Fibroblast of peridontal ligament (primary cell): ENCODE measurements around the gene DNAJC8.

ENCODE experiments used
- DNase-seq: peaks from one replicate; pipeline ENCODE4 v3.0.0-alpha.2; 2010; ENCODE audit errors: extremely low read depth

The DNAJC8 gene

DNA sequence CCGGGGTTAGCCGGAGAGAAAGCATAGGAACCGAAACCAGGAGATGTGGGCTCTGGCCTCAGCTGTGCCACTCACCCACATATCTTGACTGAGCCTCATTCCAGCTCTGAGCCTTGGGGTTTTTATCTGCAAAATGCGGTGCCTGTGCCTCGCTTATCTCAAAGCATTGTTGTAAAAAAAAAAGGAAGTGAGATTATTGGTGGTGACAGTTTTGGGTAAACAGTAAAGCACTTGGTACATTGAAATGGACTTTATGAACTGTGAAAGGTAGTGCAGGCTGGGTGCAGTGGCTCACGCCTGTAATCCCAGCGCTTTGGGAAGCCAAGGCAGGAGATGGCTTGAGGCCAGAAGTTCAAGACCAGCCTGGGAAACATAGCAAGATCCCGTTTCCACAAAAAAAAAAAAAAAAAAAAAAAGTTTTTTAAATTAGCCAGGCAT lies 60.1 kb downstream of the DNAJC8 start:
- peak; percentile 10 for DNase-seq

DNA sequence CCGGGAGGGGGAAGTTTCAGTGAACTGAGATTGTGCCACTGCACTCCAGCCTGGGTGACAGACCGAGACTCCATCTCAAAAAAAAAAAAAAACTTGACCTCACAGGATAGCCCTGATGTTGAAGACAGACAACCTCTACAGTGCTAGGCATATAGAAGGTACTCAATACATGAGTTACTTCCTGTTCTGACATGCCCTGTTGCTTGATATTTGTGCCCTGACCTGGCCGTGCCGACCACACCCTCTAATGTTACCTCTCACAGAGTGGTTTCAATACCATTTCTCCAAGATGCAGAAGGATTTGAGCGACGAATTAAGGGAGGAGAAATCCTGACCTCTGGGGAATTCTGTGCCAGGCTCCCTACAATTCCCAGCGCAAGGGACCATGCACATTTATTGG lies 61.6 kb downstream of the DNAJC8 start:
- no peak for DNase-seq

DNA sequence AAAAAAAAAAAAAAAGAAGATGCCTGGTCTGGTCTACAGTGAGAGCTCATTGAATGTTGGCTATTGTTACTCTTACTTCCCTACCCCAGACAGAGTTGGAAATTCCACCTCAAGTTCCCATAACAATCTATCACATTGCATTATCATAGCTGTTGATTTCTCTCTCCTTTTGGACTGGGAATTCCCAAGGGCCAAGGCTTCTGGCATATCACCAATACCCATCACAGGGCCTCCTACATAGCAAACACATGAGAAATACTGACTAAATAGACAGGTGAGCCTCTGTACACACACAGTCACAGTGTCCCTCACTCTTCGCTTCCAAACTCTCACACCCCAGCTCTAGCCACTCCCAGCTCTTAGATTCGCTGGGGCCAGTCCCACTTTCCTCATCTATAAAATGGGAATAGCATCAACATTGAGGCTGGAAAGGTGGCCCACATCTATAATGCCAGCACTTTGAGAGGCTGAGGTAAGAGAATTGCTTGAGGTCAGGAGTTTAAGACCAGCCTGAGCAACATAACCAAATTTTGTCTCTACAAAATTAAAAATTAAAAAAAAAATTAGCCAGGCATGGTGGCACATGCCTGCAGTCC lies 62.7 kb downstream of the DNAJC8 start:
- DNase-seq: no peak

DNA sequence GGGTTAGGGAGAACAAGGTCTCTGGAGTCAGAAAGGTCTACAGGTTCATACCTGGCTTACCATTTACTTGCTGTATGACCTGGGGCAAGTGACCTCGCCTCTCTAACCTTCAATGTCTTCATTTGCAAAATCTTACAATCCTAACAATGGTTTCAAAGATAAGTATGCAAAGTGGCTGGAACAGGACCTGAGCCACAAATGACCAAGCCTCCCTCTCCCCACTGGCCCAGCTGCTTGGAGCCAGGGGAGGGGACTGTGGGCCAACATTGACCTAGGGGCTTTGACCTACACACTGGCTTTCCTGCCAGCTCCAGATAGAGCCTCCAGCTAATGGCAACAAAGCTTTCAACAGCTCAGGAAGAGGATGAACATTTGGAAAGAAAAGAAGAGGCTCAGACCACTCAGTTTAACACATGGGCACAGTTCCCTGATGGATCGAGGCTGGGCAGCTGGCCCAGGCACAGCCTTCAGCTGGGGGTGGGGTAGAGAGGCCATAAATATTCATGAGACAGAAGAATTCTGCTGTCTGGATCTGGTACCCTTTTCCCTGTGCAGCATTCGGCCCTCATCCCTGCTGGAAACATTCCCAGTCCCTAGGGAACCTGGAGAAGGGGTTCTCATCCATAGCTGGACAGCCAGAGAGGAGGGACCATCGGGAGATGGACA lies 69.2 kb downstream of the DNAJC8 start:
- peak; percentile 58 for DNase-seq

DNA sequence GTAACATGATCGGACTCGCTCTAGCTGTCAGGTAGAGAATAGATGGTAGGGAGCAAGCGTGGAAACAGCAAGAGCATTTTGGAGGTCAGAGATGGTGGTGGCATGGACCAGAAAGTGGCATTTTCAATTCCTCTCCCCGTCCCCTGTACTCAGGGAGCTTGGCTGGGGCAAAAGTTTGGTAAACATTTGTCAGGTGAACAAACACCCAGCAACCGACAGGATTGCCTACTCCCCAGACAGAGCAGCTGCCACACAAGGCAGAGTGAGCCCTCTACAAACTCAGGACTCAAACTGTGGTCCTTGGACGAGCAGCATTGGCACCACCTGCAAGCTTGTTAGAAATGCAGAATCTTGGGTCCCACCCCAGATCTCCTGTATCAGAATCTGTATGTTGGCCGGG lies 70.7 kb downstream of the DNAJC8 start:
- no peak for DNase-seq

DNA sequence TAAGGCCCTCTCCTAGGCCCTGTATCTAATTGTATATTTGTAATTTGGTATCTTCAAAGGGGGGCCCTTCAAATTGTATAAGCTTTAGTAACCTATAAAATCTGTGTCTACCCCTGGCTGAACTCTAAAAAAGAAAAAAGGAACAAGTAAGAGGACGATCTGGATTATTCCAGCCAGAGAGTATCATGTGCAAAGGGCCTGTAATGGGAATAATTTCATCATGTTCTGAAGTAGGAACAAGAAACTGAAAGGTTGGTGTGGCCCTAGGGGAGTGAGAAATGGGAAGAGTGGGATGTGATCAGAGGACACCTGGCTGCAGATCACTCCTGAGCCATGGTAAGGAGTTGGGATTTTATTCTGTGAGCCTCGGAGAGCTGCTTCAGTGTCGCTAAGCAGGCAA lies 71.1 kb downstream of the DNAJC8 start:
- no peak for DNase-seq

DNA sequence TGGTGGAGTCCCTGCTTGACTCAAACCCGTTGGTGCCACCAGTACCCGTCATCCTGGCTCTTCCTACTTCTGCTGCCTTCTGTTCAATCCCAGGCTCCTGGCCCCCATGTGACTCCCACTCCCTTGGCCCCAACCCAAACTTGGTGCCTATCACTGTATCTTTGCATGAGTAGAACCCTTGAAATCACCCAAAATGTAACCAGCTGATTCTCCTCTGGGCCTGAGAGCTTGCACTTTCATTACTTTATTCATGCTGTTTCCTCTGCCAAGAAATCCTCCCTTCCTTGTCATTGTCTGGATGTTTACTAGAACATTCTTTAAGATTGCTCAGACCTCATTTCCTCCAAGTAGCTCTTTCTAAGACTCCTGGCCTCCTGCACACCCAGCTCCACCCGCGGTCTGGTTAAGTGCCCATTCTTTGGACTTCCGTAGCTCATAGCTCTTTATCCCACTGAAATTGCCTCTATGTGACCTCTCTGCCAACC lies 72.0 kb downstream of the DNAJC8 start:
- peak; percentile 94 for DNase-seq

DNA sequence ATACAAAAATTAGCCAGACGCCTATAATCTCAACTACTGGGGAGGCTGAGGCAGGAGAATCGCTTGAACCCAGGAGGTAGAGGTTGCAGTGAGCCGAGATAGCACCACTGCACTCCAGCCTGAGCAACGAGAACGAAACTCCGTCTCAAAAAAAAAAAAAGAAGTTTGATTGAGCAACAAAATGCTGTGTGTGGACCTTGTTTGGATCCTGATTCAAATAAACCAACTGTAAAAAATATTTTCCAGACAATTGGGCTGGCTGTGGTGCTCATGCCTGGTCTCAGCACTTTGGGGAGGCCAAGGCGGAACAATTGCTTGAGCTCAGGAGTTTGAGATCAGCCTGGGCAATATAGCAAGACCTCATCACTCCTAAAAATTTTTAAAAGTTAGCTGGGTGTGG lies 73.1 kb downstream of the DNAJC8 start:
- no peak for DNase-seq

DNA sequence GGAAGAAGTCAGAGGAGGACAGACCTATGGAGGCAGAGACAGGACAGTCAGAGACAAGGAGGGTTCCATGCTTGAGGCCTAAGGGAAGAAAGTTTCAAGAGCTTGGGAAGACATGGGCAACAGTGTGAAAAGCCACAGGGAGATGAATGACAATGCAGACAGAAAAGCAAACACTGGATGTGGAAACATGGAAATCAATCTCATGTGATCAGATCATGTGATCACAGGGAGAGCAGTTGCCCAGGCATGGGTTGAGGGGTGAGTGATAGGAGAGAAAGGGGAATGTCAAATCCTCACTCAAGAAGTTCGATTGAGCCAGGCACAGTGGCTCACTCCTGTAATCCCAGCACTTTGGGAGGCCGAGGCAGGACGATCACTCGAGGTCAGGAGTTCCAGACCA lies 73.6 kb downstream of the DNAJC8 start:
- DNase-seq: no peak

DNA sequence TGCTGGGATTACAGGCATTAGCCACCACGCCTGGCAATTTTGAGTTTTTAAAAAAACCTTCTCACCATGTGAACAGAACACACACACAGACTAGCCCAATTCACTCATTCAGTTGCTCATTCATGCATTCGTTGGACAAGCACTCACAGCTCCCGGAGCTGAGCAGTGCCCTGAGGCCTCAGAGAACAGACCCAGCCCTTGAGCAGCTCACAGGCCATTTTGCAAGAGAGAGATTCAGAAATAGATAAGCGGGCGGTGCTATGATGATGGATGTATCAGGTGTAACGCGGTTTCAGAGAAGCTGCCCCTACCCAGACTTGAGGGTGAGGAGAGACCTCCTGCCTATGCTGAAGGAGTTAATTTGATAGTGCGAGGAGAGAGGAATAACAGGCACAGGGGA lies 74.9 kb downstream of the DNAJC8 start:
- DNase-seq: no peak

DNA sequence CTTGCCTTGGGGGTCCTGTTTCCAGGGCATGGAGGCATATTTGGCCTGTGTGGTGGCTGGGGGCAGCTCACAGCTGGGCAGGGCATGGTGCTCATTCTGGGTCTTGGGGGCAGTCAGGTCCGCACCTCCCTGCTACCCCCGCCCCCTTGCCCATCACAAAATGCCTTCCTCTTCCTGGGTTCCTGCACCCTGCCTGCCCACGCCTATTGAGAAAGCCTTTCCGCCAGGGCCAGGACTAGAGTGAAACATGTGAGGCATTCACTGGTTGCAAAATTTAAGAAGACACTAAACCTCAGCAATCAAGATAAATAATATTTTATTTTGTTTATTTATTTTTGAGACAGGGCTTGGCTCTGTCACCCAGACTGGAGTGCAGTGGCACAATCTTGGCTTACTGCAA lies 76.0 kb downstream of the DNAJC8 start:
- DNase-seq: no peak

DNA sequence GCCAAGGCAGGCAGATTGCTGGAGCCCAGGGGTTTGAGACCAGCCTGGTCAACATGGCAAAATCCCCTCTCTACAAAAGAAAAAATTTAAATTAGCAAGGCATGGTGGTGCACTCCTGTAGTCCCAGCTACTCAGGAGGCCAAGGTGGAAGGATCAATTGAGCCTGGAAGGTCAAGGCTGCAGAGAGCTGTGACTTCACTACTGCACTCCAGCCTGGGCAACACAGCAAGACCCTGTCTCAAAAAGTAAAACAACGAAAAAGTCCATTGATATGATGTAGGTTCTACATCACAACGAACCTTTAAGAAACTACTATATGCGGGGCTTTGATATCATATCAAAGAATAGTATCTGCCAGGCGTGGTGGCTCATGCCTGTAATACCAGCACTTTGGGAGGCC lies 77.2 kb downstream of the DNAJC8 start:
- no peak for DNase-seq

DNA sequence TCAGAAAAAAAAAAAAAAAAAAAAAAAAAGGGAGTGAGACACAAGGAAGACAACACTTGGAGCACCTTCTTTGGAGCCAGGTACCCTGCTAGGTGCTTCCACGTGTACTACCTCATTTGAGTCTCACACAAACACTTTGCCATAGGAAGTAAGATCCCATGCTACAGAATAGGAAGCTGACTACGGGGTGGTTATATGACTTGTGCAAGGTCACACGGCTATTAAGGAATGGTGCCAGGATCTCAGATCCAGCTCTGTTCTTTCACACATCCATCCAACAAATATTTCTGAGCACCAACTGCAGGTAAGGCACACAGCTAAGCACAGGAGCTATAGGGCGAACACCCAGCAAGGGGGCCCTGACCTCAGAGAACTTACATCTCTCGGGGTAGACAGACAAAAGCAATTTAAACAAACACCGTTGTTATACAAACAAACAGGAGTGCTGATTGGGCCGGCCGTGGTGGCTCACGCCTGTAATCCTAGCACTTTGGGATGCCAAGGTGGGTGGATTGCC lies 78.7 kb downstream of the DNAJC8 start:
- DNase-seq: no peak
